Astrocyte (in vitro differentiated cells and primary cell): ENCODE data around the gene LGALSL.

Experiments used
- EZH2 ChIP-seq: IDR thresholded peaks from 2 replicates; pipeline ENCODE4 v1.6.1; 2012; ENCODE audit warnings: mild to moderate bottlenecking, low read length, inconsistent platforms; ENCODE audit not compliant: insufficient read depth
- TF ChIP-seq, protein P1 (sequence below): IDR thresholded peaks from 2 replicates; pipeline ENCODE4 v1.5.1; 2011; ENCODE audit warnings: low read depth, mild to moderate bottlenecking, inconsistent platforms, low read length, moderate library complexity; ENCODE audit not compliant: insufficient read depth

DNA sequence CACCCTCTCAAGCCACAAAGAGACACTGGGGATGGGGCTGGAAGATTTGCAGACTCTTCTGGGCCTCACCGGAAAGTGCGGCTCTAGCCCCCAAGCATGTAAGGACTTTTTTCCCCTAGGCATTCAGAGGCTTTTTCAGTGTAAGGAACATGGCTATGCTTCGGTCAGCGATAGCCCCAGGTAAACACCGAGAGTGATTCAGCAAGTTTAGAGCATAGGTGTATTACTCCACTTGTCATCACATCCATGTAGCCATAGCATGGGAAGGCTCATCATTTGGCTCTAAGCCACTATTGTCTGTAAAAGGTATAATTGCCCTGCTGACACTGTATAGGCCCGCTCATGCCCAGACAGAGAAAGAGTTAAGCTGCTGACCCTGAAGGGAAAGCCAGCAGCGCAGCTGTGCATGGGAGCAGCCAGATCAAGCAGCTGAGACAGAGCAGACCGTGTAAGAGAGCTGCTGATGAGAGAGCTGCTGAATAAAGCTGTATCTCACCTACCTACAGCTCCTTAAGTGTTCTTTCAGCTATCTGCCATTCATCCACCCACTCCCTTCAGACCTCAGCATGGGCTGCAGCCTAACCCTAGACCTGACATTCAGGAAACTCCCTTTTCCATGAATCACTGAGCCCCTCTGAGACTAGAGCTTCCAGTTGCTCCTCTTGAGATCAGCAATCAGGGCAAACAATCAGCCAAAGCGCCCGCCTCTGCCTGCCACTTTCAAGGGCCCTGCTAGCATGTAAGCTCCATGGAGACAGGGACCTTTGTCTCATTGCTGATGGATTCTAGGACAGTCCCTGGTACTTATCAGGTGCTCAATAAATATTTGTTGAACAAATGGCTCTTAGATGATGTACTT lies 25.5 kb downstream of the LGALSL start:
- TF ChIP-seq, protein P1, sequence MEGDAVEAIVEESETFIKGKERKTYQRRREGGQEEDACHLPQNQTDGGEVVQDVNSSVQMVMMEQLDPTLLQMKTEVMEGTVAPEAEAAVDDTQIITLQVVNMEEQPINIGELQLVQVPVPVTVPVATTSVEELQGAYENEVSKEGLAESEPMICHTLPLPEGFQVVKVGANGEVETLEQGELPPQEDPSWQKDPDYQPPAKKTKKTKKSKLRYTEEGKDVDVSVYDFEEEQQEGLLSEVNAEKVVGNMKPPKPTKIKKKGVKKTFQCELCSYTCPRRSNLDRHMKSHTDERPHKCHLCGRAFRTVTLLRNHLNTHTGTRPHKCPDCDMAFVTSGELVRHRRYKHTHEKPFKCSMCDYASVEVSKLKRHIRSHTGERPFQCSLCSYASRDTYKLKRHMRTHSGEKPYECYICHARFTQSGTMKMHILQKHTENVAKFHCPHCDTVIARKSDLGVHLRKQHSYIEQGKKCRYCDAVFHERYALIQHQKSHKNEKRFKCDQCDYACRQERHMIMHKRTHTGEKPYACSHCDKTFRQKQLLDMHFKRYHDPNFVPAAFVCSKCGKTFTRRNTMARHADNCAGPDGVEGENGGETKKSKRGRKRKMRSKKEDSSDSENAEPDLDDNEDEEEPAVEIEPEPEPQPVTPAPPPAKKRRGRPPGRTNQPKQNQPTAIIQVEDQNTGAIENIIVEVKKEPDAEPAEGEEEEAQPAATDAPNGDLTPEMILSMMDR = no peak
- TF ChIP-seq EZH2 = no peak
